MG63 (cell line): Measurements from ENCODE around the gene GABRG3. TPM values are rescaled to one million over a fixed set of nuclear protein-coding genes. Genes with fewer than 3 reads are reported as not detected.
A peak's percentile ranks its signal among the peaks of the same experiment; 100 is the strongest.

Source experiments
- DNase-seq: peaks from one replicate; pipeline ENCODE4 v3.0.0-alpha.2; 2020
- H3K27me3 ChIP-seq: fragments of 250-450 bp; sonication (Bioruptor Pico); 2 replicates; pipeline ENCODE4 v1.5.1; 2020; ENCODE audit warnings: mild to moderate bottlenecking, moderate library complexity
- H3K36me3 ChIP-seq: fragments of 250-450 bp; sonication (Bioruptor Pico); 2 replicates; pipeline ENCODE4 v1.5.1; 2020; ENCODE audit warnings: mild to moderate bottlenecking, moderate library complexity
- H3K4me3 ChIP-seq: fragments of 250-450 bp; sonication (Bioruptor Pico); 2 replicates; pipeline ENCODE4 v1.5.1; 2020; ENCODE audit warnings: mild to moderate bottlenecking, moderate library complexity
- H3K9me3 ChIP-seq: fragments of 250-450 bp; sonication (Bioruptor Pico); 2 replicates; pipeline ENCODE4 v1.5.1; 2020; ENCODE audit warnings: mild to moderate bottlenecking, moderate library complexity
- total RNA-seq: library from RNA; depleted of rRNA; stranded (reverse); fragments of >200 nt; shearing (Covaris generic); gene quantifications from 2 replicates; pipeline ENCODE4 v1.2.3, GENCODE V29; 2014; ENCODE audit warnings: low replicate concordance

The GABRG3 gene
- total RNA-seq, 1 experiment from 2014 or later, result not detected

- no peak for DNase-seq
- Histone ChIP-seq H3K36me3 (no peaks in the 10 kb centered on the region), H3K4me3 (no peak overlapping the region), H3K9me3 (no peaks in the 10 kb centered on the region), H3K27me3 (no peaks in the 10 kb centered on the region)
These were observed 140.3 kb downstream of the GABRG3 start for GRCh38 chr15:27111323-27111722.

- H3K36me3 ChIP-seq, result no peaks in the 10 kb centered on the region
- H3K27me3 ChIP-seq, result no peaks in the 10 kb centered on the region
- H3K9me3 ChIP-seq, result no peaks in the 10 kb centered on the region
- H3K4me3 ChIP-seq, result no peak overlapping the region
- DNase-seq, result no peak
These were observed 143.5 kb downstream of the GABRG3 start for GRCh38 chr15:27114473-27114872.

DNA sequence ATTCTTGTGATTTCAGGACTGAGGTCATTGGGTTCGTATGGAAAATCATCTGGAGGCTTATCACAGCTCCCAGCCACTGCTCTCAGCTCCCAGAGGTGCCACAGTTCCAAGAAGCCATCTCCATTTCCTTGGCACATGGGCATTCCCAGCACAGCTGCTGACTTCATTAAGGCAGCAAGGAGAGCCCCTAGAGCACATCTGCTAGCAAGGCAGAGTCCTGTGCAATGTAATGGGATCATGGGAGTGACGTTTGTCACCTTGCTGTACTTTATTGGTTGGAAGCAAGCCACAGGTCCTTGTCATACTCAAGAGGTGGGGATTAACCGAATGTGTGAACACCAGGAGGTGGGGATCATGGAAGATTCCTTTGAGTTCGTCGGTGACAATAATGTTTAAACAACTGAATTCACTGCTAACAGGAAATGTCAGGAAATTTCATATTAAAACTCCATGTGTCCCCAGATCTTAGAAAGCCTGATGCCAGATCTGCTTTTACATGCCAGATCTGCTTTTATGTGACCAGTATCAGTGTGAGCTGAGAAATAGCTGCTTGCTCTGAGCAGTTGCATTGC is 148.8 kb downstream of the GABRG3 start:
- Histone ChIP-seq H3K4me3 (no peak overlapping the region), H3K9me3 (no peaks in the 10 kb centered on the region), H3K27me3 (no peaks in the 10 kb centered on the region), H3K36me3 (no peaks in the 10 kb centered on the region)
- DNase-seq, result no peak

GRCh38 chr15:27121672-27122071 is 150.7 kb downstream of the GABRG3 start:
- Histone ChIP-seq H3K4me3 (no peak overlapping the region), H3K36me3 (no peaks in the 10 kb centered on the region), H3K27me3 (no peaks in the 10 kb centered on the region), H3K9me3 (no peaks in the 10 kb centered on the region)
- no peak for DNase-seq

DNA sequence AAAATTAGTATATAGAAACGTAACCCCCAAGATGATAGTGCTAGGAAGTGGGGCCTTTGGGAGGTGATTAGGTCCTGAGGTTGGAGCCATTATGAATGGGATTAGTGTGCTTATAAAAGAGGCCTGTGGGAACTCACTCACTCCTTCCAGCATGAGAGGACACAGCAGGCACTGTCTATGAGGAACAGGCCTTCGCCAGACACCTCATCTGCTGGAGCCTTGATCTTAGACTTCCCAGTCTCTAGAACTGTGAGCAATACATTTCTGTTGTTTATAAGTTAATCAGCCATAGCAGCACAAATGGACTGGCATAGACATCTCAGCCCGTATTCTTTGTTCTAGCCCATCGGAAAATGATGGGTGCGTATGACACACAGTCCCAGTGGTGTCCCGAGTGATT is 152.3 kb downstream of the GABRG3 start:
- H3K4me3 ChIP-seq, result no peak overlapping the region
- H3K36me3 ChIP-seq, result no peaks in the 10 kb centered on the region
- no peaks in the 10 kb centered on the region for H3K9me3 ChIP-seq
- no peaks in the 10 kb centered on the region for H3K27me3 ChIP-seq
- no peak for DNase-seq

DNA sequence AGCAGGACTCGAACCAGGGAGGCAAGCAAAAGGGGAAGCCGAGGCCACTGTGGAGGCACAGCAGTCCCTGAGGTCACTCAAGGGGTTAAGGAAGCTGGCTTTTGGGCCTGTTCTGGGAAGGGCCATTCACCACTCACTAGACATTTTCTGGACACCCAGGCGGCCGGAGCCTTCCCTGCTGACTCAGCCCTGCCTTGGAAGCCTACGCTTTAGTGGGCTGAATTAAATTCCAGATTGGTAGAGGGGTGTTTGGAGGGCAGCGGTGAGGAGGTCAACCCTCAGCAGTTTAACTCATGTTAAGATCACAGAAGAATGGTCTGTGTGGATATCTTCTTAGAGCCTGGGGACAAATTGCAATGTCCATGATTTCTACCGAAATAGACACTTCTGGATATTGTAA is 152.8 kb downstream of the GABRG3 start:
- Histone ChIP-seq H3K27me3 (no peaks in the 10 kb centered on the region), H3K36me3 (no peaks in the 10 kb centered on the region), H3K9me3 (no peaks in the 10 kb centered on the region), H3K4me3 (no peak overlapping the region)
- no peak for DNase-seq

GRCh38 chr15:27124287-27124871 is 153.4 kb downstream of the GABRG3 start:
- H3K4me3 ChIP-seq, result no peak overlapping the region
- H3K36me3 ChIP-seq, result no peaks in the 10 kb centered on the region
- DNase-seq, result peak; percentile 5

DNA sequence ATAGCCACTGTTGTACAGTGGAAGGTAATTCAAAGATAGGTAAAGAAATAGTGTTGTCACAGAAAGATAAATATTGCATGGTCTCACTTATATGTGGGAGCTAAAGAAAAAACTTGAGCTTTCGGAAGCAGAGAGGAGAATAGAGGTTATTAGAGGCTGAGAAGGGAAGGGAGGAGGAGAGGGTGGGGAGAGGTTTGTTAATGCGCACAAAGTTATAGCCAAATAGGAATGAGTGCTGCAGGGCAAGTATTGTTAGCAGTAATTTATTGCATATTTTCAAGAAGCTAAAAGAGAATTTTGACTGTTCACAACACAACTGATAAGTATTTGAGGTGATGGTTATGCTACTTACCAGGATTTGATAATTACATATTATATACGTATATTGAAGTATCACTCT is 154.2 kb downstream of the GABRG3 start:
- Histone ChIP-seq H3K4me3 (no peak overlapping the region), H3K9me3 (no peaks in the 10 kb centered on the region), H3K36me3 (no peaks in the 10 kb centered on the region), H3K27me3 (no peaks in the 10 kb centered on the region)
- DNase-seq, result no peak

More at GRCh38 chr15:27124287-27124871, 153.4 kb downstream of the GABRG3 start:
- Histone ChIP-seq H3K9me3 (no peaks in the 10 kb centered on the region), H3K27me3 (no peaks in the 10 kb centered on the region)

DNA sequence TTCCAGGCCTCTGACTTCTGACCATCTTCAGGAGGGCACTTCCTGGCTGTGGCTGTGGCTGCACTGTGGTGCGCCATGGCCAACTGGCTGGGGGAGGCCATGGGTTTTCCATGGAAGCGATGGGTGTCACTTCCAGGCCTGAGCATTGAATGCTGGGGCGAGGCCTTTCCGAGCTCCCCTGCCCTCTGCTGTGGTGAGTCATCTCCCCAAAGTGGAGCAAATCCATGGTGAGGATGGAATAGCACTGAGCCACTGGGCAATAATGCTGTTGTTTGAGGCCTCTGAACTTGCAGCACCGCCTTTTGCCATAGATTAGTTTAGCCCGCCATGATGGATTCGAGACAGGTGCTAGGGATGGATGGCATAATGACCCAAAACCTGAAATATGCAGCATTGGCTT is 155.5 kb downstream of the GABRG3 start:
- no peak for DNase-seq

GRCh38 chr15:27127815-27128570 is 157.0 kb downstream of the GABRG3 start:
- Histone ChIP-seq H3K27me3 (no peaks in the 10 kb centered on the region), H3K36me3 (no peaks in the 10 kb centered on the region), H3K9me3 (no peaks in the 10 kb centered on the region), H3K4me3 (no peak overlapping the region)
- DNase-seq, result no peak

More for the DNA sequence above, 155.5 kb downstream of the GABRG3 start:
- no peak overlapping the region for H3K4me3 ChIP-seq
- H3K27me3 ChIP-seq, result no peaks in the 10 kb centered on the region
- H3K36me3 ChIP-seq, result no peaks in the 10 kb centered on the region
- no peaks in the 10 kb centered on the region for H3K9me3 ChIP-seq

DNA sequence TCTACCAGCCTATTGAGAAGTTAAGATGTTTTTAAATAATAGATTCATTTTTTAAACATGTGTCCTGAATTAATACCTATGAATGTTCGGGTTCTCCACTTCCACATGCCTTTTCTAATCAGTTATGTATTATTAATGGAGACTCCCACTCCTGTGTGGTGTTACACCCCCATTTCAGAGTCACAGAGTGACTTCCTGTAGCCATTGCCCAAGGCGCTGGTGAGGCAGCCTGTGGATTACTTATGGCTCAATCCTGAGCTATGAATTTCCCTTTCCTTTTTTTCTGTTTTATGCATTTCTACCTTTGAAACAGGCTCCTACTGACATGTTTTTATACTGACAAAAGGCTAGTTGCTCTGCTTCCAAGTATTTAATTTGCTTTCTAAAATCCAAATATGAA is 162.3 kb downstream of the GABRG3 start:
- H3K27me3 ChIP-seq, result no peaks in the 10 kb centered on the region
- H3K36me3 ChIP-seq, result no peaks in the 10 kb centered on the region
- no peak overlapping the region for H3K4me3 ChIP-seq
- H3K9me3 ChIP-seq, result no peaks in the 10 kb centered on the region
- no peak for DNase-seq

GRCh38 chr15:27134481-27134880 is 163.5 kb downstream of the GABRG3 start:
- Histone ChIP-seq H3K9me3 (no peaks in the 10 kb centered on the region), H3K4me3 (no peak overlapping the region), H3K36me3 (no peaks in the 10 kb centered on the region), H3K27me3 (no peaks in the 10 kb centered on the region)
- no peak for DNase-seq

DNA sequence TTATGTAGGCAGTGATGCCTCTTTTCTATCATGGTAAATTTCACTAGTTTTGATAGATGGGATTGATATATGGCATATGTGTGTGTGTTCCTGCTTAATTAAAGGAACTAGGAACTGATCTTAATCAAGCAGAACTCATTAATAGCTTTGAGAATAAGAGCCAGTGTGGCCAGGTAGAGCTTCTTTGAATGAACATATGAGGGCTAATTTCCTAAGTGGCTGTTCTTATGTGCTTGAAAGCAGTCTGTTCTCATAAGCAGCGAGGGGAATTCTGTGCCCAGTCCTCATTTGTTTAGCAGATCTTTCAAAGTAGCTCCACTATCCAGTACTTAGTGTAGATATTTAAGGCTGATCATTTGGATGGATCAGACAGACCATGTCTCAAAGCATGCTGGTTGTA is 164.2 kb downstream of the GABRG3 start:
- Histone ChIP-seq H3K36me3 (no peaks in the 10 kb centered on the region), H3K4me3 (no peak overlapping the region), H3K27me3 (no peaks in the 10 kb centered on the region), H3K9me3 (no peaks in the 10 kb centered on the region)
- DNase-seq, result no peak

DNA sequence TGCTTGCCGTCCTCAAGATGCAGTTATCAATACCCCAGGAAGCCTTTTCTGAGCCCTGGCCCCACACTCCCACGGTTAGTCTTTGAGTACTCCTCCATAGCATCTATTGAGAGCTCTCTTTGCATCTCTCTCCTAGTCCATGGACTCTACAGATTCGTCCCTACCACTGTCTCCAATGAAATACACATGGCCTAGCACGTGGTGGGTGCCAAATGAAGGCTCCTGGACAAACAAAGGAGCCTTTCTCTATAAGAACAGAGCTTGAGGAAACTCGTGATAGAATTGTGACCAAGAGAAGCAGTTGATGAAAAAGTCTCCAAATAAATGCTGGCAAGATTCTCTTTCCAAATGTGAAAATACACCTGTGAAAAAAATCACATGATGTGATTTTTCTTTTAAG is 166.1 kb downstream of the GABRG3 start:
- no peaks in the 10 kb centered on the region for H3K9me3 ChIP-seq
- no peaks in the 10 kb centered on the region for H3K36me3 ChIP-seq
- H3K27me3 ChIP-seq, result no peaks in the 10 kb centered on the region
- no peak overlapping the region for H3K4me3 ChIP-seq
- DNase-seq, result no peak

DNA sequence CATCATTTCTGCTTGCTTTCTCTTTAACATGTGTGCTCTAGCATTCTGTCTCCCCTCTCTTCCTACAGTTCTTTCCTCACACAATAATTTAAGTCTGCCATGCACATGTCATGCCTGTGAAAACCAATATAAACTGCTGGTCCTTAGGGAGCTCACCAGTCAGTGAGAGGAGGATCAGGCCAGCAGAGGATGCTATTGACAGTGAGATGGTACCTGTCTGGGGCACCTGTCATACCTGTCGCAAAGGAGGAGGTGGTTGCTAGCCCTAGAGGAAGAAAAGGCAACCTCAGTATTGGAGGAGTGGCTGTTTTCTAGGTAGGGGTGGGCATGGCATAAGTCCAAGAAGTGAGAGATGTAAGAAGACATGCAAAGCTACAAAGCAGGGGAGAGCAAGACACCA is 194.6 kb downstream of the GABRG3 start:
- H3K4me3 ChIP-seq, result no peak overlapping the region
- no peaks in the 10 kb centered on the region for H3K27me3 ChIP-seq
- DNase-seq, result no peak
- H3K9me3 ChIP-seq, result no peaks in the 10 kb centered on the region
- no peaks in the 10 kb centered on the region for H3K36me3 ChIP-seq

GRCh38 chr15:27166917-27167316 is 195.9 kb downstream of the GABRG3 start:
- no peaks in the 10 kb centered on the region for H3K27me3 ChIP-seq
- no peaks in the 10 kb centered on the region for H3K36me3 ChIP-seq
- DNase-seq, result no peak
- no peak overlapping the region for H3K4me3 ChIP-seq
- H3K9me3 ChIP-seq, result no peaks in the 10 kb centered on the region

GRCh38 chr15:27167738-27168137 is 196.8 kb downstream of the GABRG3 start:
- no peak for DNase-seq
- Histone ChIP-seq H3K27me3 (no peaks in the 10 kb centered on the region), H3K36me3 (no peaks in the 10 kb centered on the region), H3K9me3 (no peaks in the 10 kb centered on the region), H3K4me3 (no peak overlapping the region)

DNA sequence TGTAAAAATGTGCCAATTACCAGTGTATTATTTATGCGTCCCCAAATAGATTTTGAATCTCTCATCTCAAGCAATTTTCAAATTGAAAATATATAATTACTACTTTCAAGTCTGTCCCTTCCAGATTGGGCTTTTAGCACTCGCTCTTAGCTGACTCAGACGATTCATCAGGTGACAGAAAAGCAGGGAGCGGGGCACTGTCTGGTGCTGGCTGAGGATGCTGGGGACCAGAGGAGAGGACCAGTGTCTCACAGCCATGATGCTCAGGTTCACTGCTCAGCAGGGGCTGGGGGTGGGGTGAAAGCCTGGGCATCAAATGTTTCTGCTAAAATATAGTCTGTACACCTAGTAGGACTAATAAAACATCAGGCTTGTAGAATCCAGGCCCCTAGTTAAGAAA is 199.9 kb downstream of the GABRG3 start:
- Histone ChIP-seq H3K27me3 (no peaks in the 10 kb centered on the region), H3K9me3 (no peaks in the 10 kb centered on the region), H3K4me3 (no peak overlapping the region), H3K36me3 (no peaks in the 10 kb centered on the region)
- DNase-seq, result no peak
